ENCODE data around the gene ANKRD42. TPM values are rescaled to one million over a fixed set of nuclear protein-coding genes. Genes with fewer than 3 reads are reported as not detected.

ANKRD42 gene
- total and polyA plus RNA-seq, 8 donors, result 10.2 to 17.2 (median 13.4) TPM

- DNase-seq (no peak), ATAC-seq (no peak)
- Histone ChIP-seq H3K4me1 (peaks cover 0 to 4% of the 10 kb centered on the region in 2 donors), H3K4me3 (no peak overlapping the region), H3K27ac (no peak overlapping the region), H3K36me3 (no peaks in the 10 kb centered on the region), H3K9me3 (no peaks in the 10 kb centered on the region), H3K27me3 (no peaks in the 10 kb centered on the region)
- intact Hi-C loops (cut with DNase I), result no loop called here
- TF ChIP-seq, protein P1, sequence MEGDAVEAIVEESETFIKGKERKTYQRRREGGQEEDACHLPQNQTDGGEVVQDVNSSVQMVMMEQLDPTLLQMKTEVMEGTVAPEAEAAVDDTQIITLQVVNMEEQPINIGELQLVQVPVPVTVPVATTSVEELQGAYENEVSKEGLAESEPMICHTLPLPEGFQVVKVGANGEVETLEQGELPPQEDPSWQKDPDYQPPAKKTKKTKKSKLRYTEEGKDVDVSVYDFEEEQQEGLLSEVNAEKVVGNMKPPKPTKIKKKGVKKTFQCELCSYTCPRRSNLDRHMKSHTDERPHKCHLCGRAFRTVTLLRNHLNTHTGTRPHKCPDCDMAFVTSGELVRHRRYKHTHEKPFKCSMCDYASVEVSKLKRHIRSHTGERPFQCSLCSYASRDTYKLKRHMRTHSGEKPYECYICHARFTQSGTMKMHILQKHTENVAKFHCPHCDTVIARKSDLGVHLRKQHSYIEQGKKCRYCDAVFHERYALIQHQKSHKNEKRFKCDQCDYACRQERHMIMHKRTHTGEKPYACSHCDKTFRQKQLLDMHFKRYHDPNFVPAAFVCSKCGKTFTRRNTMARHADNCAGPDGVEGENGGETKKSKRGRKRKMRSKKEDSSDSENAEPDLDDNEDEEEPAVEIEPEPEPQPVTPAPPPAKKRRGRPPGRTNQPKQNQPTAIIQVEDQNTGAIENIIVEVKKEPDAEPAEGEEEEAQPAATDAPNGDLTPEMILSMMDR (IDR thresholded peaks at IDR 0.05), result no peak
These were observed 41.2 kb upstream of the ANKRD42 start for GRCh38 chr11:83152264-83152663.

GRCh38 chr11:83153764-83154163 is 39.7 kb upstream of the ANKRD42 start:
- TF ChIP-seq, protein P1 (IDR thresholded peaks at IDR 0.05), result no peak
- Histone ChIP-seq H3K4me1 (peaks cover 0 to 8% of the 10 kb centered on the region in 2 donors), H3K27ac (no peak overlapping the region), H3K9me3 (no peaks in the 10 kb centered on the region), H3K27me3 (no peaks in the 10 kb centered on the region), H3K36me3 (no peaks in the 10 kb centered on the region), H3K4me3 (no peak overlapping the region)
- DNase-seq (no peak), ATAC-seq (no peak)
- intact Hi-C loops (cut with DNase I), result no loop called here

- no peaks in the 10 kb centered on the region for H3K27me3 ChIP-seq
- ATAC-seq (peak; percentile 92), DNase-seq (peak; percentile 97 to 100 (median 99))
- H3K4me1 ChIP-seq, result peaks cover 11 to 34% of the 10 kb centered on the region in 2 donors
- peaks cover 0 to 2% of the 10 kb centered on the region in 2 donors for H3K36me3 ChIP-seq
- intact Hi-C loops (cut with DNase I), result no loop called here
- no peaks in the 10 kb centered on the region for H3K9me3 ChIP-seq
- H3K27ac ChIP-seq, result peak overlapping the region; percentile 92 to 99
- H3K4me3 ChIP-seq, result peak overlapping the region; percentile 60 to 96
- TF ChIP-seq, protein P1 (IDR thresholded peaks at IDR 0.05), result no peak
These were observed 37.1 kb upstream of the ANKRD42 start for GRCh38 chr11:83156144-83156995.

DNA sequence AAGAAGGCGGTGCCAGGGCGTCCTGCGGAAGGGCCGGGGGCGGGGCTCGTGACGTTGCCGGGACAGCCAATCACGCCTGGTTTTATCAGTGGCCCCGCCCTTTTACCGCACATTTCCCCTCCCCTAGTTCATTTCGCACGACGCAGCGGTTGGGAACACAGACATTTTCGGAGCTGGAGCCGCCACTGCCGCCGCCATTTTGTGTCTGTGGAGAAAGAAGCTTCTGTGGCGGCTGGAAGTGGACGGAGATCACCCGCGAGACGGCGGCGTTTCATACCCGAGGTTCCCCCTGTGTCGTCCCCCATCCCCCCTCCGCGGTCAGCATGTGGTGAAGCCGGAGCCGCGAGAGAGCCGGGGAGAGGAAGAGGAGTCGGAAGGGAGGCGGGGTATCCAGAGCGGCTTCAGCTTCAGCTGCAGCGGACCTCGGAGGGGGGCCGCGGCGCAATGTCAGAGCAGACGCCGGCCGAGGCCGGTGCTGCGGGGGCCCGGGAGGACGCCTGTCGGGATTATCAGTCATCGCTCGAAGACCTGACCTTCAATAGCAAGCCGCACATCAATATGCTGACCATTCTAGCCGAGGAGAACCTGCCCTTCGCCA is 36.4 kb upstream of the ANKRD42 start, which contains the start of gene PCF11:
Gene PCF11 (plus strand): TSS at position 136 of the 598 bp plus-strand sequence. CDS start 309 bp downstream, at position 445.
- intact Hi-C loops (cut with DNase I), result no loop called here

More for the DNA sequence above, 36.4 kb upstream of the ANKRD42 start, which contains the start of gene PCF11:
- peak within 1 kb of the TSS; percentile 93 to 96 for H3K4me3 ChIP-seq
- peak within 1 kb of the TSS; percentile 99 to 100 for H3K27ac ChIP-seq
- peaks cover 14 to 41% of the 10 kb centered on the region in 2 donors for H3K4me1 ChIP-seq
- H3K27me3 ChIP-seq, result no peaks in the 10 kb centered on the region
- H3K36me3 ChIP-seq, result peaks cover 0 to 3% of the 10 kb centered on the region in 2 donors
- DNase-seq (peak in 1 of 4 donors; percentile 94), ATAC-seq (peak; percentile 15)
- TF ChIP-seq, protein P1 (IDR thresholded peaks at IDR 0.05), result no peak
- no peaks in the 10 kb centered on the region for H3K9me3 ChIP-seq
